ENCODE data around the gene CPZ.

The CPZ gene

DNA sequence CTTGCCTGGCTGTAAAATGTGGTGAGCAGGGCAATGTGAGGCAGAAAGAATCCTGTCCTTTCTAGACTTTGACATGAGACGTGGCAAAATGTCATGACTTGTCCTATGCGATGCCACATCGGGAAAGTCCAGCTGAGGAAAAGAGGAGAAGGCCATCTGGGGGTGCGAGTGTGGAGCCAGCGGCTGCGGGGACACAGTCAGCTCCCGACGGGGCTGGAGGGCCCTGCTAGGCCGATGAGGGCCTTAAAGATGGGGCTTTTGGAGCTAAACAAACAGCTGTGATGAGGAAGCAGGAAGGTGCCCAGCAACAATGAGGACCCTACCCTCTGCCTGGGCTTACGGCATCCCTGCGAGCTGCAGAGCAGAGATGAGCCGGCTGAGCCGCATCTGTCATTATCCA, 7.7 kb downstream of the CPZ start:
- no peak overlapping the region for H3K4me2 ChIP-seq (ENCODE audit: low read depth, low read length)
- DNase-seq = no peak
- H2AFZ ChIP-seq (ENCODE audit: low read length) = no peak overlapping the region
- H4K20me1 ChIP-seq (ENCODE audit: insufficient read depth, low read length) = no peaks in the 10 kb centered on the region
- no peaks in the 10 kb centered on the region for H3K36me3 ChIP-seq (replicated peaks; ENCODE audit: insufficient read depth, low read length)
- no peaks in the 10 kb centered on the region for H3K4me1 ChIP-seq (ENCODE audit: low read length)
- H3K9ac ChIP-seq (ENCODE audit: low read length) = no peak overlapping the region
- no peaks in the 10 kb centered on the region for H3K79me2 ChIP-seq (ENCODE audit: low read length)
- TF ChIP-seq EZH2phosphoT487 (IDR thresholded peaks at IDR 0.05; ENCODE audit: low read length) (no peak), EZH2 (optimal IDR thresholded peaks at IDR 0.05; ENCODE audit: low read depth, low read length) (no peak)
- TF ChIP-seq, protein P1, sequence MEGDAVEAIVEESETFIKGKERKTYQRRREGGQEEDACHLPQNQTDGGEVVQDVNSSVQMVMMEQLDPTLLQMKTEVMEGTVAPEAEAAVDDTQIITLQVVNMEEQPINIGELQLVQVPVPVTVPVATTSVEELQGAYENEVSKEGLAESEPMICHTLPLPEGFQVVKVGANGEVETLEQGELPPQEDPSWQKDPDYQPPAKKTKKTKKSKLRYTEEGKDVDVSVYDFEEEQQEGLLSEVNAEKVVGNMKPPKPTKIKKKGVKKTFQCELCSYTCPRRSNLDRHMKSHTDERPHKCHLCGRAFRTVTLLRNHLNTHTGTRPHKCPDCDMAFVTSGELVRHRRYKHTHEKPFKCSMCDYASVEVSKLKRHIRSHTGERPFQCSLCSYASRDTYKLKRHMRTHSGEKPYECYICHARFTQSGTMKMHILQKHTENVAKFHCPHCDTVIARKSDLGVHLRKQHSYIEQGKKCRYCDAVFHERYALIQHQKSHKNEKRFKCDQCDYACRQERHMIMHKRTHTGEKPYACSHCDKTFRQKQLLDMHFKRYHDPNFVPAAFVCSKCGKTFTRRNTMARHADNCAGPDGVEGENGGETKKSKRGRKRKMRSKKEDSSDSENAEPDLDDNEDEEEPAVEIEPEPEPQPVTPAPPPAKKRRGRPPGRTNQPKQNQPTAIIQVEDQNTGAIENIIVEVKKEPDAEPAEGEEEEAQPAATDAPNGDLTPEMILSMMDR (IDR thresholded peaks at IDR 0.05; ENCODE audit: low read length) = no peak
- peaks cover 96% of the 10 kb centered on the region for H3K27me3 ChIP-seq (replicated peaks; ENCODE audit: insufficient read depth, low read length)
- H3F3A ChIP-seq (ENCODE audit: insufficient read depth, low read length) = no peaks in the 10 kb centered on the region
- no peaks in the 10 kb centered on the region for H3K9me3 ChIP-seq (replicated peaks; ENCODE audit: insufficient read depth, low read length)
- H3K27ac ChIP-seq (ENCODE audit: low read length) = no peak overlapping the region
- no peak overlapping the region for H3K4me3 ChIP-seq (ENCODE audit: low read length)
- H3K9me2 ChIP-seq (replicated peaks; ENCODE audit: insufficient read depth, low read length) = no peaks in the 10 kb centered on the region

DNA sequence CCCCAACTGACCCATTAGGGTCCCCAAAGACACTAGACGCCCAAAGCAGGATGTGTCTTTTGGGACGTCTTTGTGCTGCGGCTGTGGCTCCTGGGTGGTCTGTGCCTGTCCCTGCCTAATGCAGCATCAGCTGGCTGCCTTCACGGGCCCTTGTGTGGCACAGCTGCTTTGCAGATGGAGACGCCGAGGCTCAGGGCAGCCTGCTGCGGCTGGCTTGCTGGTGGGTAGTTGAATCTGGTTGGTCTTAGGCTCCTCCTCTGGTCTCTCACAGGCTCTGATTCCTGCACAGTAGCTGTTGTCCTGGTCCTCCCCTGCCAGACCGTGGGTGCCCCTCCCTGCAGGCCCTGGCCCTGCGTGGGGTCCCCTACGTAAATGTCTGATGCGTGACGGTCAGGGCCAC, 8.1 kb downstream of the CPZ start:
- peaks cover 96% of the 10 kb centered on the region for H3K27me3 ChIP-seq (replicated peaks; ENCODE audit: insufficient read depth, low read length)
- no peaks in the 10 kb centered on the region for H3K36me3 ChIP-seq (replicated peaks; ENCODE audit: insufficient read depth, low read length)
- no peak overlapping the region for H3K9ac ChIP-seq (ENCODE audit: low read length)
- no peak for DNase-seq
- H3K9me2 ChIP-seq (replicated peaks; ENCODE audit: insufficient read depth, low read length) = no peaks in the 10 kb centered on the region
- no peak overlapping the region for H3K27ac ChIP-seq (ENCODE audit: low read length)
- no peak overlapping the region for H3K4me3 ChIP-seq (ENCODE audit: low read length)
- no peaks in the 10 kb centered on the region for H3K79me2 ChIP-seq (ENCODE audit: low read length)
- H3K4me1 ChIP-seq (ENCODE audit: low read length) = no peaks in the 10 kb centered on the region
- H2AFZ ChIP-seq (ENCODE audit: low read length) = no peak overlapping the region
- H3K9me3 ChIP-seq (replicated peaks; ENCODE audit: insufficient read depth, low read length) = no peaks in the 10 kb centered on the region
- H3K4me2 ChIP-seq (ENCODE audit: low read depth, low read length) = no peak overlapping the region
- H3F3A ChIP-seq (ENCODE audit: insufficient read depth, low read length) = no peaks in the 10 kb centered on the region
- TF ChIP-seq EZH2phosphoT487 (IDR thresholded peaks at IDR 0.05; ENCODE audit: low read length) (no peak), EZH2 (optimal IDR thresholded peaks at IDR 0.05; ENCODE audit: low read depth, low read length) (peak; percentile 15)
- TF ChIP-seq, protein P1 (IDR thresholded peaks at IDR 0.05; ENCODE audit: low read length) = no peak
- no peaks in the 10 kb centered on the region for H4K20me1 ChIP-seq (ENCODE audit: insufficient read depth, low read length)

DNA sequence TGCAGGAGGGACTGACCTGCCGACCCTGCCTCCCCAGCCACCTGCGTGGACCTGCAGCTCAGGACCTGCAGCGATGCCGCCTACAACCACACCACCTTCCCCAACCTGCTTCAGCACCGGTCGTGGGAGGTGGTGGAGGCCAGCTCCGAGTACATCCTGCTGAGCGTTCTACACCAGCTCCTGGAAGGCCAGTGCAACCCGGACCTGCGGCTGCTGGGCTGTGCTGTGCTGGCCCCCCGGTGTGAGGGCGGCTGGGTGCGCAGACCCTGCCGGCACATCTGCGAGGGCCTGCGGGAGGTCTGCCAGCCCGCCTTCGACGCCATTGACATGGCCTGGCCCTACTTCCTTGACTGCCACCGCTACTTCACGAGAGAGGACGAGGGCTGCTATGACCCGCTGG, 8.5 kb downstream of the CPZ start:
- no peak overlapping the region for H2AFZ ChIP-seq (ENCODE audit: low read length)

DNA sequence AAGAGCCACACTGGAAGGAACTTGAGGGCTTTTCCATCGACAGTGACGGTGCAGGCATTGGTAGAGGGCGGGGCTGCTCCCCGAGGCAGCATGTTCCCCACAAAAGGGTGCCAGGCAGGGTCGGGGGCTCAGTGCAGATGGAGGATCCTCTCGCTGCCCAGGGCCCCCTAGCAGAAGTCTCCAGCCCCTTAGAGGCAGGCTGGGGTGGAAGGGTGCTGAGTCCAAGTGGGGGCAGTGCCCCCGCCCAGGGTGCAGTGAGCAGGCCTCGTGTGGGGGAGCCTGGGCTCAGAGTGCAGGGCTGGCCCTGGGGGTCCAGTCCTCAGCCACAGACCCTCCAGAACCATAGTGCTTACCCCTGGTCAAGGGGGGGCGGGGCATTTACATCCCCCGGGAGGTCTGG, 9.0 kb downstream of the CPZ start:
- Histone ChIP-seq H3K79me2 (ENCODE audit: low read length) (no peaks in the 10 kb centered on the region), H2AFZ (ENCODE audit: low read length) (no peak overlapping the region), H3K4me1 (ENCODE audit: low read length) (no peaks in the 10 kb centered on the region), H3K9me3 (replicated peaks; ENCODE audit: insufficient read depth, low read length) (no peaks in the 10 kb centered on the region), H3K9ac (ENCODE audit: low read length) (no peak overlapping the region), H3K9me2 (replicated peaks; ENCODE audit: insufficient read depth, low read length) (no peaks in the 10 kb centered on the region), H4K20me1 (ENCODE audit: insufficient read depth, low read length) (no peaks in the 10 kb centered on the region), H3K27ac (ENCODE audit: low read length) (no peak overlapping the region), H3K4me2 (ENCODE audit: low read depth, low read length) (no peak overlapping the region), H3K27me3 (replicated peaks; ENCODE audit: insufficient read depth, low read length) (peaks cover 99% of the 10 kb centered on the region), H3F3A (ENCODE audit: insufficient read depth, low read length) (no peaks in the 10 kb centered on the region), H3K4me3 (ENCODE audit: low read length) (no peak overlapping the region), H3K36me3 (replicated peaks; ENCODE audit: insufficient read depth, low read length) (no peaks in the 10 kb centered on the region)
- TF ChIP-seq EZH2phosphoT487 (IDR thresholded peaks at IDR 0.05; ENCODE audit: low read length) (no peak), EZH2 (optimal IDR thresholded peaks at IDR 0.05; ENCODE audit: low read depth, low read length) (no peak)
- TF ChIP-seq, protein P1 (IDR thresholded peaks at IDR 0.05; ENCODE audit: low read length) = no peak
- no peak for DNase-seq

More for the DNA sequence above, 8.5 kb downstream of the CPZ start:
- no peak overlapping the region for H3K9ac ChIP-seq (ENCODE audit: low read length)
- no peaks in the 10 kb centered on the region for H3F3A ChIP-seq (ENCODE audit: insufficient read depth, low read length)
- no peaks in the 10 kb centered on the region for H3K9me3 ChIP-seq (replicated peaks; ENCODE audit: insufficient read depth, low read length)
- no peaks in the 10 kb centered on the region for H3K36me3 ChIP-seq (replicated peaks; ENCODE audit: insufficient read depth, low read length)
- no peaks in the 10 kb centered on the region for H3K9me2 ChIP-seq (replicated peaks; ENCODE audit: insufficient read depth, low read length)
- no peak for DNase-seq
- H3K27me3 ChIP-seq (replicated peaks; ENCODE audit: insufficient read depth, low read length) = peaks cover 98% of the 10 kb centered on the region
- H3K79me2 ChIP-seq (ENCODE audit: low read length) = no peaks in the 10 kb centered on the region
- peak; percentile 10 for TF ChIP-seq EZH2 (optimal IDR thresholded peaks at IDR 0.05; ENCODE audit: low read depth, low read length)
- TF ChIP-seq EZH2phosphoT487 (IDR thresholded peaks at IDR 0.05; ENCODE audit: low read length) = no peak
- H4K20me1 ChIP-seq (ENCODE audit: insufficient read depth, low read length) = no peaks in the 10 kb centered on the region
- H3K4me3 ChIP-seq (ENCODE audit: low read length) = no peak overlapping the region
- H3K27ac ChIP-seq (ENCODE audit: low read length) = no peak overlapping the region
- no peaks in the 10 kb centered on the region for H3K4me1 ChIP-seq (ENCODE audit: low read length)
- no peak overlapping the region for H3K4me2 ChIP-seq (ENCODE audit: low read depth, low read length)
